IPS-15b (cell line): ENCODE data around the gene SEC23A.
"Not testable (repeated sequence)": the region's sequence is repeated elsewhere in the genome, so short reads cannot be mapped to it uniquely, and the experiment has no call there.

Experiments
- H3K27me3 ChIP-seq: one replicate; pipeline ENCODE4 v1.6.1; 2013; ENCODE audit warnings: low read length; ENCODE audit not compliant: control insufficient read depth, insufficient read depth
- H3K36me3 ChIP-seq: one replicate; pipeline ENCODE4 v1.6.1; 2013; ENCODE audit warnings: low read length; ENCODE audit not compliant: control insufficient read depth, insufficient read depth
- H3K4me1 ChIP-seq: one replicate; pipeline ENCODE4 v1.6.1; 2013; ENCODE audit warnings: mild to moderate bottlenecking, low read length; ENCODE audit not compliant: control insufficient read depth, insufficient read depth
- H3K4me3 ChIP-seq: one replicate; pipeline ENCODE4 v1.5.1; 2013; ENCODE audit warnings: low read depth, low read length
- H3K9ac ChIP-seq: one replicate; pipeline ENCODE4 v1.6.1; 2013; ENCODE audit warnings: low read depth, mild to moderate bottlenecking, low read length
- H3K9me3 ChIP-seq: one replicate; pipeline ENCODE4 v1.6.1; 2013; ENCODE audit warnings: mild to moderate bottlenecking, low read length; ENCODE audit not compliant: control insufficient read depth, insufficient read depth

The SEC23A gene

GRCh38 chr14:39087493-39087892, 15.5 kb downstream of the SEC23A start:
- Histone ChIP-seq H3K9me3 (no peaks in the 10 kb centered on the region), H3K36me3 (peaks cover 37% of the 10 kb centered on the region), H3K9ac (no peak overlapping the region)

DNA sequence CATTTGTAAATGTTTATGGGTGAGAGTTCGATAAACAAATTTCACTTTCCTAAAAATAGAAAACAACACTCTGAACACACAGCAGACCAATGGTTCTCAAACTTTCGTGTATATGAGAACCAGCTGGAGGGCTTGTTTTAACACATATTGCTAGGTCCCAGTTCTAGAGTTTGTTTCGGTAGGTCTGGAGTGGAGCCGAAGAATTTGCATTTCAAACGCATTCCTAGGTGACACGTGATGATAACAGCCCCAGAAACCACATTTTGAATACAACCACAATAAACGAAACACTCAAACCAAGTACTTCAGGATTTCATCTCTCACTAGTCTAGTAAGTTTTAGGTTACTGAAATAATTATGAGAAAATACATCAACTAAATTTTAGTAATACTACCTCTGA, 17.1 kb downstream of the SEC23A start:
- H3K36me3 ChIP-seq: peaks cover 31% of the 10 kb centered on the region

More at GRCh38 chr14:39087493-39087892, 15.5 kb downstream of the SEC23A start:
- Histone ChIP-seq H3K4me3 (no peak overlapping the region), H3K4me1 (no peaks in the 10 kb centered on the region), H3K27me3 (no peaks in the 10 kb centered on the region)

DNA sequence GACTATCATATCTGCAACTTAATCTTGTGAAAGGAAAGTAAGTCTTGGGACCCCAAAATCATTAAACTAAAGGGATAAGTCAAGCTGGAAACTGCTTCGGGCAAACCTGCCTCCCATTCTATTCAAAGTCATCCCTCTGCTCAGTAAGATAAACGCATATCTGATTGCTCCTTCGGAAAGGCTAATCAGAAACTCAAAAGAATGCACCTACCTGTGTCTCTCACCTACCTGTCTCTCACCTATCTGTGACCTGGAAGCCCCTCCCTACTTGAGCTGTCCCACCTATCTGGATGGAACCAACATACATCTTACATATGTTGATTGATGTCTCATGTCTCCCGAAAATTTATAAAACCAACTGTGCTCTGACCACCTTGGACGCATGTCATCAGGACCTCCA, 19.9 kb downstream of the SEC23A start:
- H3K27me3 ChIP-seq: no peaks in the 10 kb centered on the region
- H3K9ac ChIP-seq: no peak overlapping the region
- no peak overlapping the region for H3K4me3 ChIP-seq
- H3K36me3 ChIP-seq: peaks cover 18% of the 10 kb centered on the region
- H3K4me1 ChIP-seq: no peaks in the 10 kb centered on the region
- H3K9me3 ChIP-seq: no peaks in the 10 kb centered on the region

More for the DNA sequence above, 17.1 kb downstream of the SEC23A start:
- Histone ChIP-seq H3K4me1 (no peaks in the 10 kb centered on the region), H3K9me3 (no peaks in the 10 kb centered on the region), H3K9ac (no peak overlapping the region), H3K27me3 (no peaks in the 10 kb centered on the region), H3K4me3 (no peak overlapping the region)

- H3K27me3 ChIP-seq: no peaks in the 10 kb centered on the region
- no peak overlapping the region for H3K9ac ChIP-seq
- H3K9me3 ChIP-seq: no peaks in the 10 kb centered on the region
- H3K4me3 ChIP-seq: no peak overlapping the region
- peaks cover 13% of the 10 kb centered on the region for H3K36me3 ChIP-seq
- no peaks in the 10 kb centered on the region for H3K4me1 ChIP-seq
Observed at GRCh38 chr14:39080886-39081285, 22.1 kb downstream of the SEC23A start.

DNA sequence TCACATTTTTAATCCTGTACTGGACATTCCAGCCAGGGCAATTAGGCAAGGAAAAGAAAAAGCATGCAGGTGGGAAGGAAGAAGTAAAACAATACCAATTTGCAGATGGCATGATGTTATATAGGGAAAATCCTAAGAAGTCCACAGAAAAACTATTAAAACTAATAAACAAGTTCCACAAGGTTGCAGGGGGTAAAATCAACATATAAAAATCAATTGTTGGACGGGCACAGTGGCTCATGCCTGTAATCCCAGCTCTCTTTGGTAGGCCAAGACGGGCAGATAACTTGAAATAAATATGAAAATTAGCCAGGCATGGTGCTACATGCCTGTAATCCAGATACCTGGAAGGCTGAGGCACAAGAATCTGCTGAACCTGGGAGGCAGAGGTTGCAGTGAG, 31.9 kb downstream of the SEC23A start:
- Histone ChIP-seq H3K27me3 (no peaks in the 10 kb centered on the region), H3K4me3 (no peak overlapping the region), H3K9me3 (no peaks in the 10 kb centered on the region), H3K4me1 (no peaks in the 10 kb centered on the region), H3K36me3 (peaks cover 14% of the 10 kb centered on the region), H3K9ac (no peak overlapping the region)

GRCh38 chr14:39069923-39070322, 33.1 kb downstream of the SEC23A start:
- Histone ChIP-seq H3K9ac (no peak overlapping the region), H3K9me3 (no peaks in the 10 kb centered on the region), H3K4me1 (no peaks in the 10 kb centered on the region), H3K4me3 (no peak overlapping the region), H3K36me3 (peaks cover 14% of the 10 kb centered on the region), H3K27me3 (no peaks in the 10 kb centered on the region)

GRCh38 chr14:39069169-39069805, 33.7 kb downstream of the SEC23A start:
- H3K4me1 ChIP-seq, H3K27me3 ChIP-seq, H3K9me3 ChIP-seq, H3K4me3 ChIP-seq, H3K9ac ChIP-seq: not testable (repeated sequence)
- H3K36me3 ChIP-seq: peaks cover 14% of the 10 kb centered on the region

DNA sequence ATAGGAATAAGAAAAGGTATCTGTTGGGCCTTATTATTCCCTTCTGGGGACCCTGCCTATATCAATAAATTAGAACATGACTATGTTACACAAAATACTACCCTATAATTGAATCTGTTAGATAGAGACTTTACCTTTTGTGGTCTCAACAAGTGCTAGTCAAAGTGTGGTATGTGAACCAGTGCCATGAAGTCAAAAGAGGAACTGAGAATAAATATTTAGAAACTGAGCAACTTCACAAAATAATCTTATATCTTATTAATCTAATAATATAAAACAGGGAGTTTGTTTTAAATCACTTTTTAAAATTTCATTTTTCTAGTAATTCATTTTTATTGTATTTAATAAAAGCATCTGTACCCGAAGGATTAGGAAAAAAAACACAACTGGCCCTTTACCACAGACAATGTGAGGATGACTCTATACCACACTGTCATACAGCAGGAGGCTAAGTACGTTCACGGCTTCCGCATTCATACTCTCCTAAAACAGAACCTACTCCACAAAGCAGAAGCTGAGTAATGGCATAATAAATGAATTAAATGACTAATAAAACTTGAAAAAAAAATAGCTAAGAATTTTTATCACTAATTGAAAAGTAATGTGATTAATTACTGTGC, 42.1 kb downstream of the SEC23A start:
- Histone ChIP-seq H3K9ac (no peak overlapping the region), H3K27me3 (no peaks in the 10 kb centered on the region), H3K36me3 (peaks cover 21% of the 10 kb centered on the region), H3K4me3 (no peak overlapping the region), H3K4me1 (no peaks in the 10 kb centered on the region), H3K9me3 (peaks cover under 1% of the 10 kb centered on the region)

- Histone ChIP-seq H3K4me1 (no peaks in the 10 kb centered on the region), H3K4me3 (no peak overlapping the region), H3K9me3 (peaks cover 5% of the 10 kb centered on the region), H3K27me3 (no peaks in the 10 kb centered on the region), H3K36me3 (peaks cover 23% of the 10 kb centered on the region), H3K9ac (no peak overlapping the region)
Observed at GRCh38 chr14:39055786-39056474, 47.1 kb downstream of the SEC23A start.

DNA sequence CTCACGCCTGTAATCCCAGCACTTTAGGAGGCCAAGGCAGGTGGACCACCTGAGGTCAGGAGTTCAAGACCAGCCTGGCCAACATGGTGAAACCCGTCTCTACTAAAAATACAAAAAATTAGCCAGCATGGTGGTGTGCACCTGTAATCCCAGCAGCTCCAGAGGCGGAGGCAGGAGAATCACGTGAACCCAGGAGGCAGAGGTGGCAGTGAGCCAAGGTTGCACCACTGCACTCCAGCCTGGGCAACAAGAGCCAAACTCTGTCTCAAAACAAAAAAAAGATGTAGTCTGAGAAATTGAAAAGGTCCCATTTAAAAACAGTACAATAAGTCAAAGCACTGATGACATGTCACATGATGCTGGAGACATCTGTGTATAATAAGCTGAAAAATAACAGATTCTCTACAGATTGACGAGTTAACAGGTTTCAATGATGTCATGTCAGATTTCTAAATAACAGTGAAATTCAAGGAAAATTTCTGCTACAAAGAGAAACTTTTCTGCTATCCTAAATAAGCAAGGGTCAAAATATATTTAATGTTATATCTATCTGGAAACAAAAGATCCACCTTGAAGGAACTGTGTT, 50.1 kb downstream of the SEC23A start:
- not testable (repeated sequence) for H3K9me3 ChIP-seq, H3K9ac ChIP-seq, H3K4me3 ChIP-seq, H3K27me3 ChIP-seq, H3K4me1 ChIP-seq
- H3K36me3 ChIP-seq: peaks cover 24% of the 10 kb centered on the region

GRCh38 chr14:39050389-39050788, 52.6 kb downstream of the SEC23A start:
- no peaks in the 10 kb centered on the region for H3K9me3 ChIP-seq
- H3K36me3 ChIP-seq: peaks cover 8% of the 10 kb centered on the region
- H3K4me1 ChIP-seq: no peaks in the 10 kb centered on the region
- H3K4me3 ChIP-seq: no peak overlapping the region
- no peaks in the 10 kb centered on the region for H3K27me3 ChIP-seq
- no peak overlapping the region for H3K9ac ChIP-seq

DNA sequence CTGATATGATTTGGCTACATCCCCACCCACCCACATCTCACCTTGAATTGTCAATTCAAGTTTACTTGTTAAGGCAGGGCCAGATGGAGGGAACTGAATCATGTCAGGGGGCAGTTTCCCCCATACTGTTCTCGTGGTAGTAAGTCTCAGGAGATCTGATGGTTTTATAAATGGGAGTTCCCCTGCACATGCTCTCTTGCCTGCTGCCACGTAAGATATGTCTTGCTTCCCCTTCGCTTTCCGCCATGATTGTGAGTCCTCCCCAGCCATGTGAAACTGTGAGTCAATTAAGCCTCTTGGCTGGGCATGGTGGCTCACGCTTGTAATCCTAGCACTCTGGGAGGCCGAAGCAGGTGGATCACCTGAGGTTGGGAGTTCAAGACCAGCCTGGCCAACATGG, 57.1 kb downstream of the SEC23A start:
- not testable (repeated sequence) for H3K4me3 ChIP-seq, H3K36me3 ChIP-seq, H3K4me1 ChIP-seq, H3K27me3 ChIP-seq, H3K9me3 ChIP-seq, H3K9ac ChIP-seq
